Skeletal muscle satellite cell (primary cell): ENCODE data around the gene TMED8.
A peak's percentile ranks its signal among the peaks of the same experiment; 100 is the strongest.
"Not testable (repeated sequence)": the region's sequence is repeated elsewhere in the genome, so short reads cannot be mapped to it uniquely, and the experiment has no call there.

Experiments
- H3K27me3 ChIP-seq: 2 replicates; pipeline ENCODE4 v1.7.0; 2013; ENCODE audit warnings: low read length; ENCODE audit not compliant: control insufficient read depth, insufficient read depth
- H3K36me3 ChIP-seq: 2 replicates; pipeline ENCODE4 v1.7.0; 2013; ENCODE audit warnings: mild to moderate bottlenecking, control low read depth, low read length; ENCODE audit not compliant: insufficient read depth
- H3K4me1 ChIP-seq: 2 replicates; pipeline ENCODE4 v1.7.0; 2013; ENCODE audit warnings: low read length; ENCODE audit not compliant: control insufficient read depth, insufficient read depth
- H3K4me2 ChIP-seq: 2 replicates; pipeline ENCODE4 v1.7.0; 2013; ENCODE audit warnings: mild to moderate bottlenecking, low read length
- H3K4me3 ChIP-seq: 2 replicates; pipeline ENCODE4 v1.7.0; 2013; ENCODE audit warnings: low read length
- H3K9ac ChIP-seq: 2 replicates; pipeline ENCODE4 v1.7.0; 2013; ENCODE audit warnings: mild to moderate bottlenecking, low read depth, low read length, moderate library complexity
- H3K9me3 ChIP-seq: replicated peaks from 2 replicates; pipeline ENCODE4 v1.7.0; 2013; ENCODE audit warnings: mild to moderate bottlenecking, control low read depth, low read length

The TMED8 gene

GRCh38 chr14:77320238-77320935 lies 56.5 kb downstream of the TMED8 start, which contains the start of gene POMT2:
TSS of gene POMT2 (minus strand) at chr14:77320883. CDS start at chr14:77320681, 202 bp downstream.
- H3K4me3 ChIP-seq: peak within 1 kb of the TSS; percentile 94
- peak within 1 kb of the TSS; percentile 96 for H3K4me2 ChIP-seq
- H3K27me3 ChIP-seq: no peaks in the 10 kb centered on the region
- peaks cover 32% of the 10 kb centered on the region for H3K4me1 ChIP-seq
- no peaks in the 10 kb centered on the region for H3K36me3 ChIP-seq
- H3K9ac ChIP-seq: peak within 1 kb of the TSS; percentile 98
- no peaks in the 10 kb centered on the region for H3K9me3 ChIP-seq

- H3K4me1 ChIP-seq: peaks cover 42% of the 10 kb centered on the region
- peak overlapping the region; percentile 96 for H3K4me2 ChIP-seq
- peak overlapping the region; percentile 98 for H3K9ac ChIP-seq
- H3K4me3 ChIP-seq: peak overlapping the region; percentile 94
- H3K9me3 ChIP-seq: no peaks in the 10 kb centered on the region
- H3K36me3 ChIP-seq: no peaks in the 10 kb centered on the region
- no peaks in the 10 kb centered on the region for H3K27me3 ChIP-seq
These were observed 57.5 kb downstream of the TMED8 start for GRCh38 chr14:77319422-77319821.

GRCh38 chr14:77318756-77319155 lies 58.1 kb downstream of the TMED8 start:
- not testable (repeated sequence) for H3K9me3 ChIP-seq, H3K4me3 ChIP-seq, H3K9ac ChIP-seq, H3K36me3 ChIP-seq, H3K4me2 ChIP-seq, H3K27me3 ChIP-seq
- H3K4me1 ChIP-seq: peaks cover 49% of the 10 kb centered on the region

- Histone ChIP-seq H3K9ac (no peak overlapping the region), H3K27me3 (no peaks in the 10 kb centered on the region), H3K4me1 (peaks cover 54% of the 10 kb centered on the region), H3K4me3 (no peak overlapping the region), H3K9me3 (no peaks in the 10 kb centered on the region), H3K36me3 (no peaks in the 10 kb centered on the region), H3K4me2 (no peak overlapping the region)
These were observed 58.8 kb downstream of the TMED8 start for GRCh38 chr14:77318006-77318553.

GRCh38 chr14:77316872-77317301 lies 60.0 kb downstream of the TMED8 start:
- H3K9ac ChIP-seq: no peak overlapping the region
- no peaks in the 10 kb centered on the region for H3K36me3 ChIP-seq
- peaks cover 47% of the 10 kb centered on the region for H3K4me1 ChIP-seq
- no peaks in the 10 kb centered on the region for H3K27me3 ChIP-seq
- H3K4me2 ChIP-seq: no peak overlapping the region
- no peak overlapping the region for H3K4me3 ChIP-seq
- H3K9me3 ChIP-seq: no peaks in the 10 kb centered on the region

- H3K4me1 ChIP-seq: peaks cover 46% of the 10 kb centered on the region
- H3K9me3 ChIP-seq: no peaks in the 10 kb centered on the region
- no peaks in the 10 kb centered on the region for H3K27me3 ChIP-seq
- H3K4me3 ChIP-seq: no peak overlapping the region
- H3K9ac ChIP-seq: no peak overlapping the region
- H3K4me2 ChIP-seq: no peak overlapping the region
- H3K36me3 ChIP-seq: no peaks in the 10 kb centered on the region
These were observed 60.7 kb downstream of the TMED8 start for GRCh38 chr14:77316195-77316505.

GRCh38 chr14:77314539-77315457 lies 62.1 kb downstream of the TMED8 start:
- H3K9me3 ChIP-seq: no peaks in the 10 kb centered on the region
- no peaks in the 10 kb centered on the region for H3K36me3 ChIP-seq
- H3K27me3 ChIP-seq: no peaks in the 10 kb centered on the region
- H3K4me3 ChIP-seq: no peak overlapping the region
- H3K9ac ChIP-seq: no peak overlapping the region
- H3K4me2 ChIP-seq: peak overlapping the region; percentile 1
- peaks cover 43% of the 10 kb centered on the region for H3K4me1 ChIP-seq

GRCh38 chr14:77314043-77314442 lies 62.9 kb downstream of the TMED8 start:
- Histone ChIP-seq H3K4me2 (peak overlapping the region; percentile 1), H3K36me3 (no peaks in the 10 kb centered on the region), H3K9ac (peak overlapping the region; percentile 34), H3K27me3 (no peaks in the 10 kb centered on the region), H3K4me3 (no peak overlapping the region), H3K4me1 (peaks cover 36% of the 10 kb centered on the region), H3K9me3 (no peaks in the 10 kb centered on the region)

- no peaks in the 10 kb centered on the region for H3K9me3 ChIP-seq
- peak overlapping the region; percentile 34 for H3K9ac ChIP-seq
- no peaks in the 10 kb centered on the region for H3K27me3 ChIP-seq
These were observed 63.5 kb downstream of the TMED8 start for GRCh38 chr14:77313371-77313770.

GRCh38 chr14:77311217-77311616 lies 65.7 kb downstream of the TMED8 start:
- H3K9me3 ChIP-seq: no peaks in the 10 kb centered on the region
- no peak overlapping the region for H3K9ac ChIP-seq
- peaks cover 38% of the 10 kb centered on the region for H3K4me1 ChIP-seq
- H3K36me3 ChIP-seq: no peaks in the 10 kb centered on the region
- no peaks in the 10 kb centered on the region for H3K27me3 ChIP-seq
- no peak overlapping the region for H3K4me2 ChIP-seq
- no peak overlapping the region for H3K4me3 ChIP-seq

More at GRCh38 chr14:77313371-77313770, 63.5 kb downstream of the TMED8 start:
- Histone ChIP-seq H3K4me3 (no peak overlapping the region), H3K4me1 (peaks cover 36% of the 10 kb centered on the region), H3K36me3 (no peaks in the 10 kb centered on the region), H3K4me2 (no peak overlapping the region)

- Histone ChIP-seq H3K9ac (no peak overlapping the region), H3K36me3 (peaks cover 5% of the 10 kb centered on the region), H3K4me3 (no peak overlapping the region), H3K9me3 (no peaks in the 10 kb centered on the region), H3K4me2 (no peak overlapping the region), H3K4me1 (peaks cover 35% of the 10 kb centered on the region), H3K27me3 (no peaks in the 10 kb centered on the region)
These were observed 66.9 kb downstream of the TMED8 start for GRCh38 chr14:77310026-77310425.
